ENCODE data around the gene TMEM52.

The TMEM52 gene

GRCh38 chr1:1917995-1918900 lies 831 bp downstream of the TMEM52 start:
- no peak for TF ChIP-seq ISL1 (CRISPR knock-in tag; IDR thresholded peaks at IDR 0.05)
- no peak for TF ChIP-seq ZC3H10 (CRISPR knock-in tag; IDR thresholded peaks at IDR 0.05)
- TF ChIP-seq ZFP3 (CRISPR knock-in tag; IDR thresholded peaks at IDR 0.05), result no peak
- no peak for TF ChIP-seq ZFP30 (CRISPR knock-in tag; IDR thresholded peaks at IDR 0.05)
- no peak for TF ChIP-seq RARB (CRISPR knock-in tag; IDR thresholded peaks at IDR 0.05)
- no peak for TF ChIP-seq CREB5 (CRISPR knock-in tag; IDR thresholded peaks at IDR 0.05; ENCODE audit: low read depth)
- TF ChIP-seq ARNTL (CRISPR knock-in tag; IDR thresholded peaks at IDR 0.05; ENCODE audit: borderline replicate concordance, low read depth), result no peak
- TF ChIP-seq ZNF565 (CRISPR knock-in tag; conservative IDR thresholded peaks at IDR 0.05; ENCODE audit: low read depth), result no peak
- no peak for TF ChIP-seq PPARA (CRISPR knock-in tag; IDR thresholded peaks at IDR 0.05; ENCODE audit: borderline replicate concordance)
- no peak for TF ChIP-seq TOX (CRISPR knock-in tag; IDR thresholded peaks at IDR 0.05; ENCODE audit: borderline replicate concordance)
- ATAC-seq, result no peak

- TF ChIP-seq TOX (CRISPR knock-in tag; IDR thresholded peaks at IDR 0.05; ENCODE audit: borderline replicate concordance), result no peak
- TF ChIP-seq SNAI2 (CRISPR knock-in tag; IDR thresholded peaks at IDR 0.05), result no peak
- TF ChIP-seq GLIS3 (CRISPR knock-in tag; IDR thresholded peaks at IDR 0.05), result no peak
- no peak for TF ChIP-seq CSDC2 (CRISPR knock-in tag; IDR thresholded peaks at IDR 0.05)
- no peak for TF ChIP-seq CSRNP3 (CRISPR knock-in tag; IDR thresholded peaks at IDR 0.05)
- TF ChIP-seq TCF4 (CRISPR knock-in tag; IDR thresholded peaks at IDR 0.05; ENCODE audit: borderline replicate concordance), result no peak
- no peak for TF ChIP-seq ESRRG (CRISPR knock-in tag; IDR thresholded peaks at IDR 0.05)
- TF ChIP-seq ARNTL (CRISPR knock-in tag; IDR thresholded peaks at IDR 0.05; ENCODE audit: borderline replicate concordance, low read depth), result no peak
- no peak for ATAC-seq
Observed at GRCh38 chr1:1917304-1917976, 1.6 kb downstream of the TMEM52 start.

GRCh38 chr1:1916851-1917251 lies 2.2 kb downstream of the TMEM52 start:
- no peak for ATAC-seq
- TF ChIP-seq CSRNP3 (CRISPR knock-in tag; IDR thresholded peaks at IDR 0.05) (no peak), PATZ1 (CRISPR knock-in tag; IDR thresholded peaks at IDR 0.05; ENCODE audit: borderline replicate concordance) (no peak), PPARA (CRISPR knock-in tag; IDR thresholded peaks at IDR 0.05; ENCODE audit: borderline replicate concordance) (no peak), RARB (CRISPR knock-in tag; IDR thresholded peaks at IDR 0.05) (no peak), TOX (CRISPR knock-in tag; IDR thresholded peaks at IDR 0.05; ENCODE audit: borderline replicate concordance) (no peak), ESRRG (CRISPR knock-in tag; IDR thresholded peaks at IDR 0.05) (no peak), POU6F1 (CRISPR knock-in tag; IDR thresholded peaks at IDR 0.05; ENCODE audit: borderline replicate concordance, low read depth) (no peak), ZNF8 (CRISPR knock-in tag; IDR thresholded peaks at IDR 0.05) (no peak)

Data from SK-N-SH treated with all-trans-retinoic acid at 6 μM for 48 hours (cell line).